Chondrocyte (in vitro differentiated cells): ENCODE measurements around the gene ZNF630. TPM values are rescaled to one million over a fixed set of nuclear protein-coding genes. Genes with fewer than 3 reads are reported as not detected.
"Not testable (repeated sequence)": the region's sequence is repeated elsewhere in the genome, so short reads cannot be mapped to it uniquely, and the experiment has no call there.

Source experiments
- DNase-seq: peaks from one replicate; pipeline ENCODE4 v3.0.0; 2021; ENCODE audit warnings: mixed read lengths, low spot score
- H3K27ac Mint-ChIP-seq: one replicate; pipeline ENCODE4 v1.8.0; 2021; ENCODE audit warnings: mild to moderate bottlenecking, moderate library complexity, mixed read lengths; ENCODE audit not compliant: unreplicated experiment
- H3K27me3 Mint-ChIP-seq: 2 replicates; pipeline ENCODE4 v1.8.0; 2021; ENCODE audit warnings: low read depth, mixed read lengths
- H3K36me3 Mint-ChIP-seq: 2 replicates; pipeline ENCODE4 v1.8.0; 2021; ENCODE audit warnings: low read depth, mixed read lengths
- H3K4me1 Mint-ChIP-seq: 2 replicates; pipeline ENCODE4 v1.8.0; 2021; ENCODE audit warnings: low read depth, mild to moderate bottlenecking, mixed read lengths
- H3K4me3 Mint-ChIP-seq: one replicate; pipeline ENCODE4 v1.8.0; 2021; ENCODE audit warnings: mild to moderate bottlenecking, moderate library complexity, mixed read lengths; ENCODE audit not compliant: unreplicated experiment
- H3K9me3 Mint-ChIP-seq: 2 replicates; pipeline ENCODE4 v1.8.0; 2021; ENCODE audit warnings: low read depth, mixed read lengths
- total RNA-seq: library from RNA; stranded (reverse); gene quantifications from 3 replicates; pipeline ENCODE4 v1.2.1, GENCODE V29; 2021
- TF ChIP-seq, protein P1 (sequence below): fragments of 200-600 bp; sonication (generic); IDR thresholded peaks from 2 replicates; pipeline ENCODE4 v1.5.0; 2021; ENCODE audit warnings: antibody characterized with exemption, mild to moderate bottlenecking, moderate library complexity

ZNF630 gene
- total RNA-seq, 1 donor from 2014 or later: 2.7 TPM

DNA sequence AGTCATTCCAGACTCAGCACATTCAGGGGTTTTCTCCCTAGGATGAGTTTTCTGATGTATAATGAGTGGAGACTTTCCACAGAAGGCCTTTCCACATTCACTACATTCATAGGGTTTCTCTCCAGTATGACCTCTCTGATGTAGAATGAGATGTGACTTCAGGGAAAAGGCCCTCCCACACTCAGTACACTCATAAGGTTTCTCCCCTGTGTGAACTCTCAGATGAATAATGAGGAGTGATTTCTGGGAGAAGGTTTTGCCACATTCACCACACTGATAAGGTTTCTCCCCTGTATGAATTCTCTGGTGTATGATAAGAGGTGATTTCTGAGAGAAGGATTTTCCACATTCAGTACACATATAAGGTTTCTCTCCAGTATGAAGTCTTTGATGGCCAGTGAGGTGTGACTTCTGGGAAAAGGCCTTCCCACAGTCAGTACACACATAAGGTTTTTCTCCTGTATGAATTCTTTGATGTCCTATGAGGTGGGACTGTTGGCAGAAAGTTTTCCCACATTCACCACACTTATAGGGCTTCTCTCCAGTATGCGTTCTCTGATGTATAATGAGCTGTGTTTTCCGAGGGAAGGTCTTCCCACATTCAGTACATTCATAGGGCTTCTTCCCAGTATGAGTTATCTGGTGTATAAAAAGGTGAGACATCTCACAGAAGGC is 12.7 kb downstream of the ZNF630 start:
- Mint-ChIP-seq H3K36me3 (peaks cover 45% of the 10 kb centered on the region), H3K4me3 (no peak overlapping the region), H3K27me3 (no peaks in the 10 kb centered on the region), H3K9me3 (peaks cover 57% of the 10 kb centered on the region), H3K4me1 (no peaks in the 10 kb centered on the region), H3K27ac (no peak overlapping the region)
- DNase-seq: no peak
- TF ChIP-seq, protein P1, sequence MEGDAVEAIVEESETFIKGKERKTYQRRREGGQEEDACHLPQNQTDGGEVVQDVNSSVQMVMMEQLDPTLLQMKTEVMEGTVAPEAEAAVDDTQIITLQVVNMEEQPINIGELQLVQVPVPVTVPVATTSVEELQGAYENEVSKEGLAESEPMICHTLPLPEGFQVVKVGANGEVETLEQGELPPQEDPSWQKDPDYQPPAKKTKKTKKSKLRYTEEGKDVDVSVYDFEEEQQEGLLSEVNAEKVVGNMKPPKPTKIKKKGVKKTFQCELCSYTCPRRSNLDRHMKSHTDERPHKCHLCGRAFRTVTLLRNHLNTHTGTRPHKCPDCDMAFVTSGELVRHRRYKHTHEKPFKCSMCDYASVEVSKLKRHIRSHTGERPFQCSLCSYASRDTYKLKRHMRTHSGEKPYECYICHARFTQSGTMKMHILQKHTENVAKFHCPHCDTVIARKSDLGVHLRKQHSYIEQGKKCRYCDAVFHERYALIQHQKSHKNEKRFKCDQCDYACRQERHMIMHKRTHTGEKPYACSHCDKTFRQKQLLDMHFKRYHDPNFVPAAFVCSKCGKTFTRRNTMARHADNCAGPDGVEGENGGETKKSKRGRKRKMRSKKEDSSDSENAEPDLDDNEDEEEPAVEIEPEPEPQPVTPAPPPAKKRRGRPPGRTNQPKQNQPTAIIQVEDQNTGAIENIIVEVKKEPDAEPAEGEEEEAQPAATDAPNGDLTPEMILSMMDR: no peak

DNA sequence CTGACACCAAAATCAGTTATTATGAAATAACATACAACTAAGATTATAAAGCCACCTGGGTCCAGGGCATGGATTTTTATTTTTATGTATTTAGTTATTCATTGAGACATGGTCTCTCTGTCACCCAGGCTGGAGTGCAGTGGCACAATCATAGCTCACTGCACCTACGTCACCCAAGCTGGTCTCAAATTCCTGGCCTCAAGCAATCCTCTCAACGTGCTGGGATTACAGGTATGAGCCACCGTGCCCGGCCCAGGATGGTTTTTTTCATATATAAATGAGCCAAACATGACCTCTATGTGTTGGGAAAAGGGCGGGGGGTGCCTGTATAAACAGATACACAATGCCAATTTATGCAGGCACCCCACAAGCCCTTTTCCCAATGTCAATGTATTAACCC is 24.6 kb downstream of the ZNF630 start:
- H3K4me1 Mint-ChIP-seq: peaks cover 7% of the 10 kb centered on the region

DNA sequence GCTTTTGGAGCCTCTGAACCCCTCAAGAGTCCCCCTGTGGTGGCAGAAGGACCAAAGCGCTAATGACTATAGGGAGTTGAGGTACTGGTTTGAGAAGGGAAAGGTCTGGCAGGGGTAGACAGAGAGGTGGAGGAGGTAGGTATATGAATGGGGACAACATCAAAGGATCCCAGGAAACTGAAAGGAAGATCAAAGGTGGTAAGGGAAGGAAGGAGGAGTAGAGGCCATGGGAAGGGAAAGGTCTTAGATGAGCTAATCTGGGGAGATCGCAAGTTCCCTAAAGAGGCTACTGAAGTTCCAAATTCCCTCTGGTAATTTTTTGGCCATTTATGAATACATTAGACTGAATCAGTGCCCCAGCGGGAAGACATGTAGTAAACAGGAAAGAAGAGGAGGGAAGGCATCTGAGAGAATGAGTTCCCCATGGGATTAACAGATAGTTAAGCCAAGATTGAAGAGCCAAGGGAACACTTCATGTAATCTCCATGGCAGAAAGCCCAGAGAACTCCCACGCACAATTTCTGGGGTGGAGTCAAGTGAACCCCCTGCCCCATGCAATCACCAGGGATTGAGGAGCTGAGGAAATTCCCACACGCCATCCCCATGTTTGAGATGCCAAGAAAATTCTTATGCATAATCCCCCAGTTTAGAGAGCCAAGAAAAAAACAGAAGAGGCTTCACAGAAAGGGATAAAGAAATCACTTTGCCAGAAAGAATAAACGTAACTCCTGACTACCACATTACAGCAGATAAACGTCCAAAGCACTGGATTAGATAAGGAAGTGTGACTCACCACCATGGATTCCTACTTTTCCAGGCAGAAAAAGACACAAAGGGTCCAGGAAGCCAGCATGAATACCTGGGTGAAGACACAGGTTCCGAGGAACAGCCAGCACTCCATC is 25.8 kb downstream of the ZNF630 start:
- Mint-ChIP-seq H3K36me3 (no peaks in the 10 kb centered on the region), H3K9me3 (peaks cover 20% of the 10 kb centered on the region), H3K27ac (no peak overlapping the region), H3K4me3 (no peak overlapping the region), H3K27me3 (no peaks in the 10 kb centered on the region), H3K4me1 (peaks cover 7% of the 10 kb centered on the region)
- DNase-seq: no peak
- TF ChIP-seq, protein P1: no peak

More for the DNA sequence above, 24.6 kb downstream of the ZNF630 start:
- Mint-ChIP-seq H3K27me3 (no peaks in the 10 kb centered on the region), H3K4me3 (no peak overlapping the region), H3K36me3 (no peaks in the 10 kb centered on the region), H3K9me3 (peaks cover 23% of the 10 kb centered on the region), H3K27ac (no peak overlapping the region)
- DNase-seq: no peak
- TF ChIP-seq, protein P1: no peak

DNA sequence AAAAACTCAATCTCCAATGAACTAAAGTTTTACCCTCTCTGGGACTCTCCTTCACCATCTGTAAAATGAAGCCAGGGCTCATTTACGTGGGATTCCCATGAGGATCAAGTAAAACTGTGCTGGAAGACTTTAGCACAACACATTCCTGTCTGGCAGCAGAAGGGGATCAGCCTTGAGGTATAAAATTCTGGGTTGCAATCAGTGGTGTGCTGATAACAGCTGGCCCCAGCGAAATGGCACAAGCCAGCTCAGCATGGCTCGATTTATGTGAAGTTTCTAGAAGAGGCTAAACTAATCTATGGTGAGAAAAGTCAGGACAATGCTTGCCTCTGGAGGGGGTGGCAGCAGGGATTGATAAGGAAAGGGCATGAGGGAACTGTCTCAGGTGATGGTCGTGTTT is 28.4 kb downstream of the ZNF630 start:
- Mint-ChIP-seq H3K36me3 (peaks cover 2% of the 10 kb centered on the region), H3K4me1 (peaks cover 7% of the 10 kb centered on the region), H3K27me3 (no peaks in the 10 kb centered on the region), H3K27ac (no peak overlapping the region), H3K4me3 (no peak overlapping the region), H3K9me3 (peaks cover 13% of the 10 kb centered on the region)
- no peak for DNase-seq
- TF ChIP-seq, protein P1: no peak

DNA sequence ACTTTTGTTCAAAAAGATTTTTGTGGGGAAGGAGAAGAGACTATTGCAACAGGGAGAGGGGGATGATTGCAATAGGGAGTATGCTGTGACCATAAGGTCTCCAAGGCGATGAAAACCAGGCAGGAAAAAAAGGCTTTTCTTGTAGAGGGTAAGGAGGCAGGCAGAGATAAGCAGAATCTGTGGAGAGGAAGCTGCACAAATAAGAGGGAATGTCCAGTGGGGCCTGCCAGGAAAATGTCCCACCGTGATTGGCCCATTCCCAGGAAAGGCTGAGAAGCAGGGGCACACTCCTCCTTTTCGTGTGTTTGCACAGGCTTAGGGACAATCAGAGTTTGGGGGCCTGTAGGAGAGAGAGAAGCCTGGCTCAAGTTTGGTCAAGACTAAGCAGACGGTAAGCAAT is 35.5 kb downstream of the ZNF630 start:
- DNase-seq: no peak
- no peak overlapping the region for H3K4me3 Mint-ChIP-seq
- no peaks in the 10 kb centered on the region for H3K27me3 Mint-ChIP-seq
- TF ChIP-seq, protein P1: no peak
- peaks cover 2% of the 10 kb centered on the region for H3K36me3 Mint-ChIP-seq
- no peak overlapping the region for H3K27ac Mint-ChIP-seq
- peaks cover 14% of the 10 kb centered on the region for H3K9me3 Mint-ChIP-seq
- no peaks in the 10 kb centered on the region for H3K4me1 Mint-ChIP-seq

DNA sequence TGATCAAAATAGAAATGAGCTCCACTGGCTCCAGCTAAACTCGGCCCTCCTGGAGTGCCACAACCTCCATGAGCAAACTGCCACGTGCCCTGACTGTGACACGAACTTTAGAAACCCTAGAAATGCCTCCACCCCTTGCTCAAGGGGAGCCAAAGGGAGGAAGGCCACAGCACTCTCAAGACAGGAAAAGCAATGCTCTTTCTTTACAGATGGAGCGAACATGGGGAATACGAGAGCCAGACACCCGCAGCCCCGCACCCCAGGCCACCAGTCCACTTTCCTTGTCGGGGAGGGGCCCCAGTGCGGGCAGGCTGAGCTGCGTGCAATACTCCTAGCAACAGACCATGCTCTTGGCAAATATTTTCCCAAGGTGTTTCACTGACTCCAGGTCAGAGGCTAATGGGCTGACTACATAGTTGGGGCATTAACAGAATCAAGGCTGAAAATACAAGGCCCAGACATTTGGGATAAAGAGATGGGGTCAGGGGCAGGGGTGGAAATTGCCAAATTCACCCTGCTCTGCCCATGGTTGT is 40.7 kb downstream of the ZNF630 start:
- not testable (repeated sequence) for H3K4me1 Mint-ChIP-seq, H3K27me3 Mint-ChIP-seq, DNase-seq, H3K36me3 Mint-ChIP-seq, H3K4me3 Mint-ChIP-seq, H3K27ac Mint-ChIP-seq
- peaks cover 14% of the 10 kb centered on the region for H3K9me3 Mint-ChIP-seq
